GM03348 (cell line): ENCODE measurements around the gene YTHDF2.

Experiments
- DNase-seq: peaks from one replicate; pipeline ENCODE4 v3.0.0; 2012; ENCODE audit warnings: low spot score

The YTHDF2 gene

GRCh38 chr1:28801461-28801860, 64.7 kb downstream of the YTHDF2 start:
- DNase-seq: no peak

GRCh38 chr1:28803051-28803450, 66.3 kb downstream of the YTHDF2 start:
- no peak for DNase-seq

GRCh38 chr1:28803662-28804061, 66.9 kb downstream of the YTHDF2 start:
- no peak for DNase-seq

- no peak for DNase-seq
Observed at GRCh38 chr1:28804071-28804470, 67.3 kb downstream of the YTHDF2 start.

- no peak for DNase-seq
Observed at GRCh38 chr1:28807046-28807445, 70.3 kb downstream of the YTHDF2 start.

- no peak for DNase-seq
Observed at GRCh38 chr1:28807986-28808385, 71.2 kb downstream of the YTHDF2 start.

- no peak for DNase-seq
Observed at GRCh38 chr1:28811369-28811765, 74.6 kb downstream of the YTHDF2 start.

- no peak for DNase-seq
Observed at GRCh38 chr1:28811766-28812668, 75.3 kb downstream of the YTHDF2 start, which contains the start of gene OPRD1. Gene OPRD1 (plus strand): TSS chr1:28812170. CDS start chr1:28812384, 214 bp downstream.

- no peak for DNase-seq
Observed at GRCh38 chr1:28812669-28813468, 76.1 kb downstream of the YTHDF2 start.

GRCh38 chr1:28813931-28814465, 77.3 kb downstream of the YTHDF2 start:
- no peak for DNase-seq

GRCh38 chr1:28815533-28816185, 78.9 kb downstream of the YTHDF2 start:
- no peak for DNase-seq

GRCh38 chr1:28817133-28817532, 80.4 kb downstream of the YTHDF2 start:
- no peak for DNase-seq

GRCh38 chr1:28819020-28819419, 82.3 kb downstream of the YTHDF2 start:
- DNase-seq: no peak
